SK-N-SH (cell line): ENCODE data around the gene DPM2.

Source experiments
- CHD2 ChIP-seq: fragments of 150-350 bp; IDR thresholded peaks from 2 replicates; pipeline ENCODE4 v1.6.1; 2018; ENCODE audit warnings: low read length; ENCODE audit not compliant: partially characterized antibody
- CTCF ChIP-seq: fragments of 200-600 bp; sonication (generic); IDR thresholded peaks from 2 replicates; pipeline ENCODE4 v1.6.1; 2017; ENCODE audit warnings: antibody characterized with exemption, mild to moderate bottlenecking, moderate library complexity
- EP300 ChIP-seq, 2 experiments: IDR thresholded peaks; 2 replicates each; pipeline versions ENCODE4 v1.4.0 to v1.6.1; 2012; ENCODE audit warnings: borderline replicate concordance in 1 of 2, low read depth in 1 of 2, low read length in 1 of 2
- FOSL2 ChIP-seq: IDR thresholded peaks from 2 replicates; pipeline ENCODE4 v1.4.0; 2012; ENCODE audit warnings: low read depth, mild to moderate bottlenecking, moderate library complexity, borderline replicate concordance
- POLR2AphosphoS5 ChIP-seq: IDR thresholded peaks from 2 replicates; pipeline ENCODE4 v1.6.1; 2012; ENCODE audit warnings: low read depth, low read length
- RCOR1 ChIP-seq: fragments of 150-350 bp; IDR thresholded peaks from 2 replicates; pipeline ENCODE4 v1.6.1; 2017; ENCODE audit warnings: antibody characterized with exemption, low read length
- RXRA ChIP-seq: IDR thresholded peaks from 2 replicates; pipeline ENCODE4 v1.4.0; 2012; ENCODE audit warnings: low read depth, mild to moderate bottlenecking, borderline replicate concordance
- SIN3A ChIP-seq: IDR thresholded peaks from 2 replicates; pipeline ENCODE4 v1.6.1; 2012; ENCODE audit warnings: low read depth, mild to moderate bottlenecking, low read length, moderate library complexity, borderline replicate concordance
- SMC3 ChIP-seq: IDR thresholded peaks from 2 replicates; pipeline ENCODE4 v1.6.1; 2012; ENCODE audit warnings: low read depth, low read length, improper control_type of control experiment
- TCF12 ChIP-seq: IDR thresholded peaks from 2 replicates; pipeline ENCODE4 v1.4.0; 2012
- YY1 ChIP-seq: IDR thresholded peaks from 2 replicates; pipeline ENCODE4 v1.4.0; 2012; ENCODE audit warnings: low read depth, mild to moderate bottlenecking
- ZBTB33 ChIP-seq: IDR thresholded peaks from 2 replicates; pipeline ENCODE4 v1.4.0; 2012; ENCODE audit warnings: low read depth, borderline replicate concordance
- TF ChIP-seq, protein P1 (sequence below): IDR thresholded peaks from 2 replicates; pipeline ENCODE4 v1.4.0; 2012; ENCODE audit warnings: low read depth

DNA sequence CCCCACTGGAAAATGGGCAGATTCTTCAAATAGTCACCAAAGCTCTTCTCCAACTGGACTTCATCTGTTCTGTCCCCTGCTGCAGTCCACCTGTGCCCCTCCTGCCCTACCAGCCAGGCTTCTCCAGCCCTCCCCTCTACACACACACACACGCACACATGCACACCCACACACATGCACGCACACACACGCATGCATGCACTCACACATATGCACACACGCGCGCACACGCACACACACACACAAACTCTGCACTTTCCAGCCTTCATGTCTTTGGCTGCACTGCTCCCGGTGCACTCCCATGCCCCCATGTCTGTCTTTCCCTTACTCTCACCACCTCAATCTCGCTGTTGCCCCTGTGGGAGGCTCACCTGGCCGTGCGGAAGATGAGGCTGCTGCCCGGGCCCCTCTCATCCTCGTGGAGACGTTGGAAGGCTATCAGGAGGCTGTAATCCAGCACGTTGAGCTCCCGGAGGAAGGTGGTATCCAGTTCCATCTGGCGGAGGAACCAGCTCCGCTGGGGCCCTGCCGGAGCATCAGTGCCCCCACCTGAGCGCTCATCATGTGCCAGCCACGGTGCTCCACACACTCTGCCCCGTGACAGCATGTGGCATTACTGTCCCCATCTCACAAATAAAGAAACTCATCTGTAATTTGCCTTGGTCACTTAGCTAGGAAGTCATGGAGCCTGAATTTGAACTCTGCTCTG lies 12.8 kb downstream of the DPM2 start:
- TF ChIP-seq SIN3A (no peak), CTCF (no peak), EP300 (IDR thresholded peaks at IDR 0.05; ENCODE audit: borderline replicate concordance in 1 of 2, low read depth in 1 of 2, low read length in 1 of 2) (no peak), FOSL2 (no peak), CHD2 (no peak), TCF12 (no peak), RXRA (no peak), POLR2AphosphoS5 (no peak), SMC3 (no peak), RCOR1 (no peak), ZBTB33 (no peak), YY1 (no peak)
- TF ChIP-seq, protein P1, sequence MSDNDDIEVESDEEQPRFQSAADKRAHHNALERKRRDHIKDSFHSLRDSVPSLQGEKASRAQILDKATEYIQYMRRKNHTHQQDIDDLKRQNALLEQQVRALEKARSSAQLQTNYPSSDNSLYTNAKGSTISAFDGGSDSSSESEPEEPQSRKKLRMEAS, result no peak
